ENCODE data around the gene PCDHA5.
"Not testable (repeated sequence)": the region's sequence is repeated elsewhere in the genome, so short reads cannot be mapped to it uniquely, and the experiment has no call there.

Gene PCDHA5

GRCh38 chr5:140827704-140828361 is 6.4 kb downstream of the PCDHA5 start, which contains the start of gene PCDHA6:
Gene PCDHA6, plus strand, starts transcription at chr5:140827960. Its CDS starts 132 bp downstream, at chr5:140828092.
- DNase-seq, result no peak

- DNase-seq, result no peak
Measured at GRCh38 chr5:140828362-140828737, 6.9 kb downstream of the PCDHA5 start.

- not testable (repeated sequence) for DNase-seq
Measured at GRCh38 chr5:140829511-140830501, 8.4 kb downstream of the PCDHA5 start.

DNA sequence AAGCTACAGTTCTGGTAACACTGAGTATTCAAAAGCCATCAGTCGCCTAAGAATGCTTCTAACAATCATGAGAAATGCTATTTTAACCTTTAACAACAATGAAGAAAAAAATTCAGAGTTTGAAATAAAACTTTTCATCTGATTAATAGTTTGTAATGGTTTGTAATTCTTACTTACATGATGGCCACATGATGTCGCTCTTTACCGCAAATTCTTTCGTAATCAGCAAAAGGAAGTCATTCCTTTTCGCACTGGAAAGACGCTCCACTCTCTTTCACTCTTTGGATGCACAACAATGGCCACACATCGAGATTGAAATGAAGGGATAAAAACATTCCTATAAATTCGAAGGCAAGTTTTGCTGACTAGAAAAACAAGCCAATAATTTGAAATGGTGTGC is 12.6 kb downstream of the PCDHA5 start, which contains the start of gene PCDHA7:
PCDHA7 (plus strand) TSS at position 277 of the 400 bp plus-strand sequence; CDS start at position 392, 115 bp downstream.
- no peak for DNase-seq

DNA sequence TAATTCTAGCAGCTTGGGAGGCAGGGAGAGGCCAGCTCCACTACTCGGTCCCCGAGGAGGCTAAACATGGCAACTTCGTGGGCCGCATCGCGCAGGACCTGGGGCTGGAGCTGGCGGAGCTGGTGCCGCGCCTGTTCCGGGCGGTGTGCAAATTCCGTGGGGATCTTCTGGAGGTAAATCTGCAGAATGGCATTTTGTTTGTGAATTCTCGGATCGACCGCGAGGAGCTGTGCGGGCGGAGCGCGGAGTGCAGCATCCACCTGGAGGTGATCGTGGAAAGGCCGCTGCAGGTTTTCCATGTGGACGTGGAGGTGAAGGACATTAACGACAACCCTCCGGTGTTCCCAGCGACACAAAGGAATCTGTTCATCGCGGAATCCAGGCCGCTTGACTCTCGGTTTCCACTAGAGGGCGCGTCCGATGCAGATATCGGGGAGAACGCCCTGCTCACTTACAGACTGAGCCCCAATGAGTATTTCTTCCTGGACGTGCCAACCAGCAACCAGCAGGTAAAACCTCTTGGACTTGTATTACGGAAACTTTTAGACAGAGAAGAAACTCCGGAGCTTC is 13.1 kb downstream of the PCDHA5 start:
- not testable (repeated sequence) for DNase-seq

DNA sequence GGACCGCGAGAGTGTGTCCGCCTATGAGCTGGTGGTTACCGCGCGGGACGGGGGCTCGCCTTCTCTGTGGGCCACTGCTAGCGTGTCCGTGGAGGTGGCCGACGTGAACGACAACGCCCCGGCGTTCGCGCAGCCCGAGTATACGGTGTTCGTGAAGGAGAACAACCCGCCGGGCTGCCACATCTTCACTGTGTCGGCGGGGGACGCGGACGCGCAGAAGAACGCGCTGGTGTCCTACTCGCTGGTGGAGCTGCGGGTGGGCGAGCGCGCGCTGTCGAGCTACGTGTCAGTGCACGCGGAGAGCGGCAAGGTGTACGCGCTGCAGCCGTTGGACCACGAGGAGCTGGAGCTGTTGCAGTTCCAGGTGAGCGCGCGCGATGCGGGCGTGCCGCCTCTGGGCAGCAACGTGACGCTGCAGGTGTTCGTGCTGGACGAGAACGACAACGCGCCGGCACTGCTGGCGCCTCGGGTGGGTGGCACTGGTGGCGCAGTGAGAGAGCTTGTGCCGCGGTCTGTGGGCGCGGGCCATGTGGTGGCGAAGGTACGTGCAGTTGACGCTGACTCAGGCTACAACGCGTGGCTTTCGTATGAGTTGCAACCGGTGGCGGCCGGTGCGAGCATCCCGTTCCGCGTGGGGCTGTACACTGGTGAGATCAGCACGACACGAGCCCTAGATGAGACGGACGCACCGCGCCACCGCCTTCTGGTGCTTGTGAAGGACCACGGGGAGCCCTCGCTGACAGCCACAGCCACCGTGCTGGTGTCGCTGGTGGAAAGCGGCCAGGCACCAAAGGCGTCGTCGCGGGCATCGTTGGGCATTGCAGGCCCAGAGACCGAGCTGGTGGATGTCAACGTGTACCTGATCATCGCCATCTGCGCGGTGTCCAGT is 14.5 kb downstream of the PCDHA5 start:
- no peak for DNase-seq

- DNase-seq, result no peak
Measured at GRCh38 chr5:140840978-140841962, 19.9 kb downstream of the PCDHA5 start, which contains the start of gene PCDHA8. Gene PCDHA8, plus strand, starts transcription at chr5:140841187. Its CDS starts 135 bp downstream, at chr5:140841322.

- DNase-seq, result no peak
Measured at GRCh38 chr5:140842798-140843733, 21.7 kb downstream of the PCDHA5 start.

DNA sequence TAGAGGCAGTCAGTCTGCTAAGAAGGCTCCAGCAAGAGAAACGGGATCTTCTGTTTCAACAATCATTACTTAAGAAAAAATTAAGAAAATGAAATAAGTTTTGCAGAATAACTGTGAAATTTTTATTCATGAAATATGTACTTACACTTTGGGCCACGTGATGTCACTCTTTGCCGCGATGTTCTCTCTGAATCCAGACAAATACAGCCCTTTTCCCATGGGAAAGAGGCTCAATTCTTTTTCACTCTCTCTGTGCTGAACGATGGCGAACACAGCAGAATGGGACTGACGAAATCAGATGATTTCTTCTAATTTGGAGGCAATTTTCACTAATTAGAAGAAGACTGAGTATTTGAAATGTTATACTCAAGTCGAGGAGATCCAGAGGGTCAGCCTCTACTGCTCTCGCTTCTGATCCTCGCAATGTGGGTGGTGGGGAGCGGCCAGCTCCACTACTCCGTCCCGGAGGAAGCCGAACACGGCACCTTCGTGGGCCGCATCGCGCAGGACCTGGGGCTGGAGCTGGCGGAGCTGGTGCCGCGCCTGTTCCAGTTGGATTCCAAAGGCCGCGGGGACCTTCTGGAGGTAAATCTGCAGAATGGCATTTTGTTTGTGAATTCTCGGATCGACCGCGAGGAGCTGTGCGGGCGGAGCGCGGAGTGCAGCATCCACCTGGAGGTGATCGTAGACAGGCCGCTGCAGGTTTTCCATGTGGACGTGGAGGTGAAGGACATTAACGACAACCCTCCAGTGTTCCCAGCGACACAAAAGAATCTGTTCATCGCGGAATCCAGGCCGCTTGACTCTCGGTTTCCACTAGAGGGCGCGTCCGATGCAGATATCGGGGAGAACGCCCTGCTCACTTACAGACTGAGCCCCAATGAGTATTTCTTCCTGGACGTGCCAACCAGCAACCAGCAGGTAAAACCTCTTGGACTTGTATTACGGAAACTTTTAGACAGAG is 27.0 kb downstream of the PCDHA5 start, which contains the start of gene PCDHA9:
PCDHA9 (plus strand) TSS at position 244 of the 964 bp plus-strand sequence; CDS start at position 358, 114 bp downstream.
- DNase-seq, result not testable (repeated sequence)

GRCh38 chr5:140849831-140850634 is 28.6 kb downstream of the PCDHA5 start:
- not testable (repeated sequence) for DNase-seq

DNA sequence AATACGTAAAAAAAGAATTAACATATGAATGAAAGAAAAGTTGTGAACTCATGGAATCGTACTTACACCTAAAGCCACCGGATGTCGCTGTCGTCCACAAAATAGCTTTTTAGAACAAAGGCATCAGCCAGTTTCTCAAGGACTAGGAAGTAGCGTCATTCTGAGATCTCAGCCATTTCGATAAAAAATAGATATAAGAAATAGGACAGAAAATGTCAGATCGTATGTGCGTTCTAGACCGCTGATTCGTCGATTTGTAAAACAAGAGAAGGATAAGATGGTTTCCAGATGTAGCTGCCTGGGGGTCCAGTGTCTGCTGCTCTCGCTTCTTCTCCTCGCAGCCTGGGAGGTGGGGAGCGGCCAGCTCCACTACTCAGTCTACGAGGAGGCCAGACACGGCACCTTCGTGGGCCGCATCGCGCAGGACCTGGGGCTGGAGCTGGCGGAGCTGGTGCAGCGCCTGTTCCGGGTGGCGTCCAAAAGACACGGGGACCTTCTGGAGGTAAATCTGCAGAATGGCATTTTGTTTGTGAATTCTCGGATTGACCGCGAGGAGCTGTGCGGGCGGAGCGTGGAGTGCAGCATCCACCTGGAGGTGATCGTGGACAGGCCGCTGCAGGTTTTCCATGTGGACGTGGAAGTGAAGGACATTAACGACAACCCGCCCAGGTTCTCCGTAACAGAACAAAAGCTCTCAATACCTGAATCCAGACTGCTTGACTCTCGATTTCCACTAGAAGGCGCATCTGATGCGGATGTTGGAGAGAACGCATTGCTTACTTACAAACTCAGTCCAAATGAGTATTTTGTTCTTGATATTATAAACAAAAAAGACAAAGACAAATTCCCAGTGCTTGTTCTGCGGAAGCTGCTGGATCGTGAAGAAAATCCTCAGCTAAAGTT is 34.6 kb downstream of the PCDHA5 start, which contains the start of gene PCDHA10:
PCDHA10 (plus strand) TSS at position 126 of the 903 bp plus-strand sequence; CDS start at position 278, 152 bp downstream.
- no peak for DNase-seq

DNA sequence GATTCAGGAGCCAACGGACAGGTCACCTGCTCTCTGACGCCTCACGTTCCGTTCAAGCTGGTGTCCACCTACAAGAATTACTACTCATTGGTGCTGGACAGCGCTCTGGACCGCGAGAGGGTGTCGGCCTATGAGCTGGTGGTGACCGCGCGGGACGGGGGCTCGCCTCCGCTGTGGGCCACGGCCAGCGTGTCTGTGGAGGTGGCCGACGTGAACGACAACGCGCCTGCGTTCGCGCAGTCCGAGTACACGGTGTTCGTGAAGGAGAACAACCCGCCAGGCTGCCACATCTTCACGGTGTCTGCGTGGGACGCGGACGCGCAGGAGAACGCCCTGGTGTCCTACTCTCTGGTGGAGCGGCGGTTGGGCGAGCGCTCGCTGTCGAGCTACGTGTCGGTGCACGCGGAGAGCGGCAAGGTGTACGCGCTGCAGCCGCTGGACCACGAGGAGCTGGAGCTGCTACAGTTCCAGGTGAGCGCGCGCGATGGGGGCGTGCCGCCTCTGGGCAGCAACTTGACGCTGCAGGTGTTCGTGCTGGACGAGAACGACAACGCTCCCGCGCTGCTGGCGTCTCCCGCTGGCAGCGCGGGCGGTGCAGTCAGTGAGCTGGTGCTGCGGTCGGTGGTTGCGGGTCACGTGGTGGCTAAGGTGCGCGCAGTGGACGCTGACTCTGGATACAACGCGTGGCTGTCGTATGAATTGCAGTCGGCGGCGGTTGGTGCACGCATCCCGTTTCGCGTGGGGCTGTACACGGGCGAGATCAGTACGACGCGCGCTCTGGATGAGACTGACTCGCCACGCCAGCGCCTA is 36.0 kb downstream of the PCDHA5 start:
- no peak for DNase-seq

DNA sequence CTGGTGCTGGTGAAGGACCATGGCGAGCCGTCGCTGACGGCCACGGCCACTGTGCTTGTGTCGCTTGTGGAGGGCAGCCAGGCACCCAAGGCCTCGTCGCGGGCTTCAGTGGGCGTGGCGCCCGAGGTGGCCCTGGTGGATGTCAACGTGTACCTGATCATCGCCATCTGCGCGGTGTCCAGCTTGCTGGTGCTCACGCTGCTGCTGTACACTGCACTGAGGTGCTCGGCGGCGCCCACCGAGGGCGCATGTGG is 36.5 kb downstream of the PCDHA5 start:
- no peak for DNase-seq

GRCh38 chr5:140862441-140863295 is 41.3 kb downstream of the PCDHA5 start:
- no peak for DNase-seq
